Neural cell (in vitro differentiated cells): ENCODE results near the gene RMRP. TPM values are rescaled to one million over a fixed set of nuclear protein-coding genes. Genes with fewer than 3 reads are reported as not detected.

Experiments
- H2AFZ ChIP-seq: fragments of 200-600, 300-800 bp; sonication (generic), shearing (Covaris generic); 2 replicates; pipeline ENCODE4 v1.6.0; 2014; ENCODE audit warnings: low read depth, mild to moderate bottlenecking, antibody characterized with exemption, low read length, moderate library complexity
- H3F3A ChIP-seq: fragments of 200-600 bp; shearing (Covaris generic); 2 replicates; pipeline ENCODE4 v1.6.1; 2016; ENCODE audit warnings: mild to moderate bottlenecking, moderate library complexity, mixed read lengths, antibody characterized with exemption, low read length; ENCODE audit not compliant: insufficient read depth, poor library complexity, severe bottlenecking
- H3K27ac ChIP-seq: fragments of 200-600, 300-800 bp; sonication (generic), shearing (Covaris generic); 2 replicates; pipeline ENCODE4 v1.5.1; 2014; ENCODE audit warnings: mild to moderate bottlenecking, low read length, moderate library complexity
- H3K27me3 ChIP-seq: fragments of 300-800, 200-600 bp; sonication (generic), shearing (Covaris generic); 2 replicates; pipeline ENCODE4 v1.6.0; 2014; ENCODE audit warnings: mild to moderate bottlenecking, low read depth, low read length, moderate library complexity; ENCODE audit not compliant: insufficient read depth
- H3K36me3 ChIP-seq: fragments of 300-800, 200-600 bp; sonication (generic), shearing (Covaris generic); 2 replicates; pipeline ENCODE4 v1.5.1; 2014; ENCODE audit warnings: mild to moderate bottlenecking, antibody characterized with exemption, low read length, moderate library complexity; ENCODE audit not compliant: insufficient read depth
- H3K4me2 ChIP-seq: fragments of 300-800, 200-600 bp; sonication (generic), shearing (Covaris generic); 2 replicates; pipeline ENCODE4 v1.6.0; 2014; ENCODE audit warnings: mild to moderate bottlenecking, low read length
- H3K4me3 ChIP-seq: fragments of 300-800, 200-600 bp; sonication (generic), shearing (Covaris generic); 2 replicates; pipeline ENCODE4 v1.5.1; 2014; ENCODE audit warnings: mild to moderate bottlenecking, low read length, moderate library complexity
- H3K79me2 ChIP-seq: fragments of 200-600 bp; shearing (Covaris generic); replicated peaks from 2 replicates; pipeline ENCODE4 v1.6.0; 2014; ENCODE audit warnings: mild to moderate bottlenecking, low read length, moderate library complexity; ENCODE audit not compliant: insufficient read depth
- H3K9ac ChIP-seq: fragments of 300-800, 200-600 bp; sonication (generic), shearing (Covaris generic); 2 replicates; pipeline ENCODE4 v1.6.1; 2016; ENCODE audit warnings: mild to moderate bottlenecking, low read length, mixed read lengths
- H3K9me2 ChIP-seq: fragments of 200-600 bp; shearing (Covaris generic); 2 replicates; pipeline ENCODE4 v1.6.1; 2016; ENCODE audit warnings: mild to moderate bottlenecking, low read length, mixed read lengths; ENCODE audit not compliant: insufficient read depth
- H3K9me3 ChIP-seq: fragments of 200-600, 300-800 bp; sonication (generic), shearing (Covaris generic); 2 replicates; pipeline ENCODE4 v1.6.1; 2016; ENCODE audit warnings: mild to moderate bottlenecking, mixed run types, low read length, moderate library complexity, mixed read lengths
- H4K20me1 ChIP-seq: fragments of 200-600 bp; shearing (Covaris generic); 2 replicates; pipeline ENCODE4 v1.6.1; 2016; ENCODE audit warnings: mild to moderate bottlenecking, mixed run types; ENCODE audit not compliant: insufficient read depth
- CTCF ChIP-seq: fragments of 450-650 bp; IDR thresholded peaks from 2 replicates; pipeline ENCODE4 v1.5.1; 2014; ENCODE audit warnings: antibody characterized with exemption, mild to moderate bottlenecking, moderate library complexity; ENCODE audit not compliant: poor library complexity, severe bottlenecking
- EP300 ChIP-seq: fragments of 450-650 bp; conservative IDR thresholded peaks from 2 replicates; pipeline ENCODE4 v1.6.1; 2014; ENCODE audit warnings: antibody characterized with exemption, mild to moderate bottlenecking, moderate library complexity; ENCODE audit not compliant: poor library complexity, severe bottlenecking
- EZH2 ChIP-seq: fragments of 200-600, 300-800 bp; shearing (Covaris generic), sonication (generic); IDR thresholded peaks from 2 replicates; pipeline ENCODE4 v1.6.1; 2014; ENCODE audit warnings: antibody characterized with exemption, low read length, borderline replicate concordance, mild to moderate bottlenecking; ENCODE audit not compliant: insufficient read depth, poor library complexity, severe bottlenecking
- MXI1 ChIP-seq: fragments of 450-650 bp; conservative IDR thresholded peaks from 2 replicates; pipeline ENCODE4 v1.6.1; 2014; ENCODE audit warnings: antibody characterized with exemption, mild to moderate bottlenecking; ENCODE audit not compliant: poor library complexity, severe bottlenecking
- POLR2AphosphoS5 ChIP-seq: IDR thresholded peaks from 2 replicates; pipeline ENCODE4 v1.6.1; 2012
- RAD21 ChIP-seq: fragments of 450-650 bp; conservative IDR thresholded peaks from 2 replicates; pipeline ENCODE4 v1.6.1; 2014; ENCODE audit warnings: antibody characterized with exemption, mild to moderate bottlenecking, moderate library complexity
- REST ChIP-seq: IDR thresholded peaks from 2 replicates; pipeline ENCODE4 v1.6.1; 2012; ENCODE audit warnings: borderline replicate concordance
- SMC3 ChIP-seq: fragments of 450-650 bp; conservative IDR thresholded peaks from 2 replicates; pipeline ENCODE4 v1.6.1; 2014; ENCODE audit warnings: antibody characterized with exemption, mild to moderate bottlenecking, moderate library complexity; ENCODE audit not compliant: poor library complexity
- TAF1 ChIP-seq: IDR thresholded peaks from 2 replicates; pipeline ENCODE4 v1.6.1; 2012; ENCODE audit warnings: low read depth
- polyA plus RNA-seq: library from polyadenylated mRNA; depleted of rRNA; stranded (reverse); fragments of >200 nt; gene quantifications from 2 replicates; pipeline ENCODE4 v1.2.3, GENCODE V29; 2014

RMRP gene
- polyA plus RNA-seq, 1 donor from 2014 or later: not detected

GRCh38 chr9:35703906-35704672 is 46.3 kb upstream of the RMRP start:
- Histone ChIP-seq H3F3A (no peaks in the 10 kb centered on the region), H2AFZ (no peak overlapping the region), H3K9me2 (no peaks in the 10 kb centered on the region), H3K36me3 (peaks cover 5% of the 10 kb centered on the region), H3K79me2 (no peaks in the 10 kb centered on the region), H3K27ac (no peak overlapping the region), H3K4me3 (no peak overlapping the region), H3K9ac (no peak overlapping the region), H3K9me3 (no peaks in the 10 kb centered on the region), H3K27me3 (no peaks in the 10 kb centered on the region), H3K4me2 (no peak overlapping the region), H4K20me1 (no peaks in the 10 kb centered on the region)
- no peak for TF ChIP-seq EZH2
- no peak for TF ChIP-seq RAD21
- TF ChIP-seq POLR2AphosphoS5: no peak
- TF ChIP-seq TAF1: no peak
- TF ChIP-seq REST: no peak
- no peak for TF ChIP-seq CTCF

GRCh38 chr9:35702696-35703095 is 44.9 kb upstream of the RMRP start:
- Histone ChIP-seq H3K4me3 (no peak overlapping the region), H3F3A (no peaks in the 10 kb centered on the region), H3K79me2 (no peaks in the 10 kb centered on the region), H3K4me2 (no peak overlapping the region), H3K9ac (no peak overlapping the region), H3K9me2 (no peaks in the 10 kb centered on the region), H4K20me1 (no peaks in the 10 kb centered on the region), H3K36me3 (no peaks in the 10 kb centered on the region), H3K27me3 (no peaks in the 10 kb centered on the region), H2AFZ (no peak overlapping the region), H3K27ac (no peak overlapping the region), H3K9me3 (no peaks in the 10 kb centered on the region)
- TF ChIP-seq EP300 (no peak), SMC3 (no peak), CTCF (no peak), EZH2 (no peak), REST (no peak), RAD21 (no peak), MXI1 (no peak), TAF1 (no peak), POLR2AphosphoS5 (no peak)
